Heart left ventricle (tissue), 16 donors: ENCODE measurements around the gene KTI12. TPM values are rescaled to one million over a fixed set of nuclear protein-coding genes. Genes with fewer than 3 reads are reported as not detected.
"Not testable (repeated sequence)": the region's sequence is repeated elsewhere in the genome, so short reads cannot be mapped to it uniquely, and the experiment has no call there.

Source experiments
- ATAC-seq, 4 donors: fragments of 200-7000 bp; cut with Tn5 transposase; one replicate each; pipeline ENCODE4 v1.9.1; 2020 to 2022; ENCODE audit warnings: moderate library complexity in 4 of 4, mild to moderate bottlenecking in 3 of 4, moderate number of reproducible peaks in 1 of 4
- DNase-seq, 5 donors: peaks; one replicate each; pipeline ENCODE4 v3.0.0-alpha.2; 2020
- H3K27ac ChIP-seq, 12 donors: fragments of 200-600 bp; sonication (generic) in 4 of 12; one replicate each; pipeline versions ENCODE4 v1.5.0 to v1.8.0; 2016 to 2022; ENCODE audit warnings: mild to moderate bottlenecking in 2 of 12
- H3K27me3 ChIP-seq, 9 donors: fragments of 200-600 bp; sonication (generic) in 2 of 9; one replicate each; pipeline versions ENCODE4 v1.5.1 to v1.8.0; 2016 to 2022; ENCODE audit warnings: mild to moderate bottlenecking in 3 of 9
- H3K36me3 ChIP-seq, 9 donors: fragments of 200-600 bp; sonication (generic) in 2 of 9; one replicate each; pipeline versions ENCODE4 v1.5.0 to v1.8.0; 2018 to 2022; ENCODE audit warnings: mild to moderate bottlenecking in 2 of 9
- H3K4me1 ChIP-seq, 12 donors: fragments of 200-600 bp; sonication (generic) in 4 of 12; one replicate each; pipeline versions ENCODE4 v1.5.0 to v1.8.0; 2016 to 2022; ENCODE audit warnings: mild to moderate bottlenecking in 3 of 12
- H3K4me3 ChIP-seq, 12 donors: fragments of 200-600 bp; sonication (generic) in 4 of 12; one replicate each; pipeline versions ENCODE4 v1.5.0 to v1.8.0; 2017 to 2022; ENCODE audit warnings: mild to moderate bottlenecking in 9 of 12, moderate library complexity in 4 of 12
- H3K9me3 ChIP-seq, 12 donors: fragments of 200-600 bp; sonication (generic) in 4 of 12; one replicate each; pipeline versions ENCODE4 v1.5.0 to v1.8.0; 2016 to 2022; ENCODE audit warnings: mild to moderate bottlenecking in 1 of 12
- CTCF ChIP-seq, 12 donors: fragments of 200-600 bp; sonication (generic) in 4 of 12; IDR thresholded peaks; one replicate each; pipeline versions ENCODE4 v1.5.0 to v1.8.0; 2018 to 2022; ENCODE audit warnings: antibody characterized with exemption in 12 of 12, mild to moderate bottlenecking in 5 of 12
- POLR2A ChIP-seq, 2 donors: fragments of 450-650 bp; IDR thresholded peaks; one replicate each; pipeline ENCODE4 v1.6.1; 2017; ENCODE audit warnings: antibody characterized with exemption in 2 of 2, mild to moderate bottlenecking in 2 of 2, moderate library complexity in 2 of 2
- WGBS, 4 donors: extraction: QIAGEN DNeasy Blood & Tissue Kit in 2 of 4; methylation state at CpG; one replicate each; pipeline versions ENCODE4 v1.1.5 to v1.1.7; 2013 to 2018; 5-methylcytosine and 5-hydroxymethylcytosine counted together
- intact Hi-C, 10 donors: fragments of 100-400 bp; cut with DNase I; formaldehyde crosslinking; loops; one replicate each; pipeline versions ENCODE4 v1.11.1 to v1.14.2; 2022
- polyA plus RNA-seq, 2 donors: library from polyadenylated mRNA; stranded (reverse); fragments of 200-250 nt; gene quantifications; one replicate each; pipeline ENCODE4 v1.2.3, GENCODE V29; 2013
- total RNA-seq, 9 donors: library from RNA; depleted of rRNA in 2 of 9; stranded (reverse); fragments of >200 nt in 2 of 9; fragmentation: NEBNext Ultra II Directional in 3 of 9; extraction: Animal tissue kit (Norgen Biotek cat#: 25700) in 3 of 9; gene quantifications; one replicate each; pipeline versions ENCODE4 v1.1.0 to v1.2.4, GENCODE V29; 2016 to 2023
- donor health status: ischemic (EF 13 %, LVEDD 7.1; RV severe dilation, severe dysfunction).
- donor health status: healthy with polysubstance abuse.
- donor health status: DM: no; HTN: yes; CAD: no.
- donor health status: DM: no; HTN: no; CAD: no.
- donor health status: ischemic (EF 25% LVEDD 6.9; RV normal size, moderate dysfunction).
- donor health status: ischemic (EF 25% LVEDD 5.7; RV mildly dilated, moderate dysfunction).
- donor health status: healthy.
- donor health status: DM: yes; HTN: yes; CAD: no.
- donor health status: ischemic (EF 35%, LVEDD 5.7; RV mildly dilated, moderate dysfunction).
- donor health status: nonischemic (EF 11% LVEDD 7.7; RV severe dilation, severe dysfunction).
- donor health status: DM: yes; HTN: yes; CAD: no.
- donor health status: PGD.
- donor health status: ischemic (EF 29% LVEDD 5.4; RV normal size, mild dysfunction).
- donor health status: nonischemic (EF 23%, LVEDD 6.1; RV moderate dilation, normal function).

KTI12 gene
- total and polyA plus RNA-seq, 11 donors: 2.4 to 10.3 (median 4.2) TPM

- peaks cover 4 to 38% (median 19%) of the 10 kb centered on the region in 12 donors for H3K4me1 ChIP-seq
- H3K4me3 ChIP-seq: peak overlapping the region in 11 of 12 donors; percentile 66 to 95 (median 80)
- no peaks in the 10 kb centered on the region for H3K27me3 ChIP-seq
- intact Hi-C loops: no loop called here
- DNase-seq (no peak), ATAC-seq (no peak)
- H3K27ac ChIP-seq: peak overlapping the region in 11 of 12 donors; percentile 68 to 94 (median 84)
- peaks cover 0 to 36% (median 16%) of the 10 kb centered on the region in 9 donors for H3K36me3 ChIP-seq
- TF ChIP-seq POLR2A (IDR thresholded peaks at IDR 0.05) (no peak), CTCF (IDR thresholded peaks at IDR 0.05) (no peak)
- no peaks in the 10 kb centered on the region for H3K9me3 ChIP-seq
- WGBS, 4 donors: 96 to 97% (median 97%) methylated on average over 2 of the region's 2 CpGs
Measured at GRCh38 chr1:52034050-52034384, 407 bp upstream of the KTI12 start.

DNA sequence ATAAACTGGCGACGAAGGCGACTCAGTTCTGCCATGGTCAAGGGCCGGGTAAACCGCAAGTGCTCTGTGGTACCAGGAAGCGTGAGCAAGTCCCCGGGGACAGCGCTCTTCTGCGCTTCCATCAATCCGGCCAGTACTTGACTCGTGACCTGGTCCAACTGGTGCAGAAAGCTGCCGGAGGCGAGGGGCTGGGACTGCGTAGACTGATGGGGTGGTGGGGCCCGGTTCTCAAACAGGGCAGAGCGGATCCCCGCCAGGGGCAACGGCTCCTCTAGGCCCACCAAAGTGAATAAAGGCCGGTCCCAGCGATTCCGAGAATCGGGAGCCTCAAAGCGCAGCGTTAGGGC lies 852 bp downstream of the KTI12 start:
- ATAC-seq (peak; percentile 7 to 64 (median 46)), DNase-seq (peak; percentile 13 to 67 (median 34))
- Histone ChIP-seq H3K4me3 (peak overlapping the region; percentile 66 to 95 (median 79)), H3K4me1 (peaks cover 4 to 38% (median 19%) of the 10 kb centered on the region in 12 donors), H3K27ac (peak overlapping the region in 11 of 12 donors; percentile 55 to 94 (median 80)), H3K27me3 (no peaks in the 10 kb centered on the region), H3K9me3 (no peaks in the 10 kb centered on the region), H3K36me3 (peaks cover 0 to 34% (median 12%) of the 10 kb centered on the region in 9 donors)
- TF ChIP-seq POLR2A (IDR thresholded peaks at IDR 0.05) (no peak), CTCF (IDR thresholded peaks at IDR 0.05) (no peak)
- intact Hi-C loops: loop anchor here in 1 of 10 donors (1.0 kb wide), 1 partner anchor 24 kb away; the partner anchor contains the start of gene BTF3L4
- 7 to 20% (median 9%) methylated on average over 23 to 24 of the region's 24 CpGs for WGBS, 4 donors

- no peaks in the 10 kb centered on the region for H3K27me3 ChIP-seq
- 67 to 72% (median 69%) methylated on average over 5 of the region's 5 CpGs for WGBS, 4 donors
- H3K4me3 ChIP-seq: peak overlapping the region; percentile 66 to 95 (median 79)
- no peaks in the 10 kb centered on the region for H3K9me3 ChIP-seq
- peak overlapping the region in 3 of 12 donors; percentile 84 to 94 (median 94) for H3K27ac ChIP-seq
- no peak for DNase-seq
- intact Hi-C loops: no loop called here
- TF ChIP-seq CTCF (IDR thresholded peaks at IDR 0.05) (no peak), POLR2A (IDR thresholded peaks at IDR 0.05) (no peak)
- peaks cover 0 to 31% (median 12%) of the 10 kb centered on the region in 9 donors for H3K36me3 ChIP-seq
- H3K4me1 ChIP-seq: peaks cover 4 to 38% (median 19%) of the 10 kb centered on the region in 12 donors
- peak in 1 of 4 donors; percentile 5 for ATAC-seq
Measured at GRCh38 chr1:52032124-52032784, 1.4 kb downstream of the KTI12 start.

DNA sequence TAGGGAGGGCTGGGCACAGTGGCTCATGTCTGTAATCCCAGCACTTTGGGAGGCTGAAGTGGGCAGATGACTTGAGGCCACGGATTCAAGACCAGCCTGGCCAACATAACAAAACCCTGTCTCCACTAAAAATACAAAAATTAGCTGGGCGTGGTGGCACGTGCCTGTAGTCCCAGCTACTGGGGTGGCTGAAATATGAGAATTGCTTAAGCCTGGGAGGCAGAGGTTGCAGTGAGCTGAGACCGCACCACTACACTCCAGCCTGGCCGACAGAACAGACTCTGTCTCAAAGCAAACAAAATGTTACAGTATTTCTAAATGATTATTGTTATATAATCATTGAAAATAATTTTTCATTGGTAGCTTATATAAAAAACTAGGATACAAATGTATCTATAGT lies 4.8 kb downstream of the KTI12 start:
- 90 to 93% (median 92%) methylated on average over 5 of the region's 5 CpGs for WGBS, 4 donors
- H3K4me3 ChIP-seq, DNase-seq, H3K27ac ChIP-seq, H3K27me3 ChIP-seq, H3K9me3 ChIP-seq, ATAC-seq, intact Hi-C loops: not testable (repeated sequence)
- peaks cover 0 to 46% (median 32%) of the 10 kb centered on the region in 9 donors for H3K36me3 ChIP-seq
- peaks cover under 1 to 33% (median 17%) of the 10 kb centered on the region in 12 donors for H3K4me1 ChIP-seq
